B cell (primary cell): ENCODE measurements around the gene IRF2BP1. TPM values are rescaled to one million over a fixed set of nuclear protein-coding genes. Genes with fewer than 3 reads are reported as not detected.

Source experiments
- ATAC-seq: fragments of 200-7000 bp; cut with Tn5 transposase; one replicate; pipeline ENCODE4 v1.10.0; 2021; ENCODE audit warnings: low read depth, mild to moderate bottlenecking, moderate number of reproducible peaks, moderate library complexity
- CTCF ChIA-PET: fragments of 350-600 bp; sonication (Branson Sonifier 250); formaldehyde crosslinking; loops from one replicate; lab custom pipeline; 2021; ENCODE audit warnings: antibody characterized with exemption, inconsistent platforms; lab: Charles Lee
- POLR2A ChIA-PET: fragments of 350-600 bp; sonication (Branson Sonifier 250); formaldehyde crosslinking; loops from one replicate; lab custom pipeline; 2021; ENCODE audit warnings: antibody characterized with exemption; lab: Charles Lee
- DNase-seq: peaks from one replicate; pipeline ENCODE4 v3.0.0; 2013
- H2AFZ ChIP-seq: 2 replicates; pipeline ENCODE4 v1.6.1; 2012; ENCODE audit warnings: mild to moderate bottlenecking, low read depth, low read length; ENCODE audit not compliant: insufficient read depth, poor library complexity, severe bottlenecking
- H3K27ac ChIP-seq, 2 donors: 1 replicate in 1 of 2; 2 replicates in 1 of 2; pipeline ENCODE4 v1.5.1; 2012 to 2013; ENCODE audit warnings: low read length in 2 of 2, mild to moderate bottlenecking in 2 of 2, moderate library complexity in 1 of 2
- H3K27me3 ChIP-seq, 4 experiments: fragments of 200-600 bp in 1 of 4; sonication (generic) in 1 of 4; replicated peaks in 1 of 4; 1 replicate in 2 of 4; 2 replicates in 2 of 4; pipeline versions ENCODE4 v1.6.1 to v1.7.0; 2013 to 2016; ENCODE audit warnings: low read length in 3 of 4, mild to moderate bottlenecking in 2 of 4, mixed read lengths in 1 of 4, moderate library complexity in 1 of 4; ENCODE audit not compliant: insufficient read depth in 4 of 4, control insufficient read depth in 3 of 4; ENCODE audit errors: control extremely low read depth in 1 of 4
- H3K36me3 ChIP-seq, 2 experiments: replicated peaks in 1 of 2; 1 replicate in 1 of 2; 2 replicates in 1 of 2; pipeline versions ENCODE4 v1.6.1 to v1.7.1; 2013; ENCODE audit warnings: low read length in 1 of 2; ENCODE audit not compliant: insufficient read depth in 2 of 2, control insufficient read depth in 1 of 2; ENCODE audit errors: control extremely low read depth in 1 of 2, extremely low read depth in 1 of 2
- H3K4me1 ChIP-seq, 2 donors: fragments of 200-600 bp in 1 of 2; sonication (generic) in 1 of 2; 1 replicate in 1 of 2; 2 replicates in 1 of 2; pipeline versions ENCODE4 v1.5.1 to v1.6.1; 2013 to 2017; ENCODE audit warnings: low read length in 2 of 2; ENCODE audit not compliant: control insufficient read depth in 2 of 2, insufficient read depth in 2 of 2
- H3K4me2 ChIP-seq: replicated peaks from 2 replicates; pipeline ENCODE3; 2012; ENCODE audit warnings: mild to moderate bottlenecking, low read depth, low read length; ENCODE audit not compliant: poor library complexity, severe bottlenecking
- H3K4me3 ChIP-seq, 5 experiments: fragments of 200-600 bp in 1 of 5; sonication (generic) in 1 of 5; 1 replicate in 3 of 5; 2 replicates in 2 of 5; pipeline versions ENCODE4 v1.5.1 to v1.7.0; 2011 to 2016; ENCODE audit warnings: low read length in 4 of 5, mild to moderate bottlenecking in 4 of 5, low read depth in 2 of 5, control low read depth in 1 of 5, moderate library complexity in 1 of 5; ENCODE audit not compliant: insufficient read depth in 1 of 5; ENCODE audit errors: control extremely low read depth in 1 of 5, extremely low read depth in 1 of 5
- H3K79me2 ChIP-seq: fragments of 200-600 bp; sonication (generic); one replicate; pipeline ENCODE4 v1.6.0; 2016; ENCODE audit warnings: low read length; ENCODE audit not compliant: control insufficient read depth, insufficient read depth
- H3K9ac ChIP-seq: fragments of 200-600 bp; sonication (generic); 2 replicates; pipeline ENCODE4 v1.6.1; 2017; ENCODE audit warnings: mild to moderate bottlenecking, low read length, moderate library complexity
- H3K9me3 ChIP-seq, 3 donors: one replicate each; pipeline versions ENCODE4 v1.6.1 to v1.7.1; 2013; ENCODE audit warnings: low read length in 2 of 3; ENCODE audit not compliant: control insufficient read depth in 2 of 3, insufficient read depth in 1 of 3; ENCODE audit errors: control extremely low read depth in 1 of 3
- H4K20me1 ChIP-seq: 2 replicates; pipeline ENCODE4 v1.6.0; 2012; ENCODE audit warnings: mild to moderate bottlenecking, low read length; ENCODE audit not compliant: insufficient read depth, control insufficient read depth, poor library complexity, severe bottlenecking
- H3K27ac Mint-ChIP-seq: one replicate; pipeline ENCODE4 v1.8.0; 2021; ENCODE audit warnings: mixed read lengths
- H3K27me3 Mint-ChIP-seq: one replicate; pipeline ENCODE4 v1.8.0; 2021; ENCODE audit warnings: mixed read lengths
- H3K4me1 Mint-ChIP-seq: one replicate; pipeline ENCODE4 v1.8.0; 2021; ENCODE audit warnings: mixed read lengths
- H3K4me3 Mint-ChIP-seq: one replicate; pipeline ENCODE4 v1.8.0; 2021; ENCODE audit warnings: mixed read lengths
- H3K9me3 Mint-ChIP-seq: one replicate; pipeline ENCODE4 v1.8.0; 2022; ENCODE audit warnings: mixed read lengths; ENCODE audit not compliant: insufficient read depth
- CTCF ChIP-seq: fragments of 200-600 bp; IDR thresholded peaks from one replicate; pipeline ENCODE4 v1.8.0; 2022; ENCODE audit warnings: antibody characterized with exemption, mild to moderate bottlenecking
- EZH2 ChIP-seq: IDR thresholded peaks from 2 replicates; pipeline ENCODE4 v1.6.1; 2012; ENCODE audit warnings: borderline replicate concordance, low read depth, mild to moderate bottlenecking, moderate library complexity, low read length; ENCODE audit not compliant: insufficient read depth, poor library complexity, severe bottlenecking
- WGBS: methylation state at CpG from one replicate; pipeline ENCODE4 v1.1.5; 2013; ENCODE audit warnings: missing lambda C conversion rate; ENCODE audit not compliant: insufficient coverage; 5-methylcytosine and 5-hydroxymethylcytosine counted together
- intact Hi-C: fragments of 100-400 bp; cut with micrococcal nuclease; formaldehyde crosslinking; loops from one replicate; pipeline ENCODE4 v1.10.0; 2022
- polyA plus RNA-seq: library from polyadenylated mRNA; depleted of rRNA; stranded (reverse); fragments of >200 nt; gene quantifications from 2 replicates; pipeline ENCODE4 v1.2.3, GENCODE V29; 2012
- total RNA-seq, 2 donors: library from RNA; stranded (reverse); fragments of 120-200 nt in 1 of 2; gene quantifications; 1 replicate in 1 of 2; 2 replicates in 1 of 2; pipeline versions ENCODE4 v1.2.3 to v1.2.4, GENCODE V29; 2013 to 2022

The IRF2BP1 gene
- total and polyA plus RNA-seq, 2 donors (not counting 1 experiment from before 2014, with no cell fraction given): 14.9 to 33.9 TPM

DNA sequence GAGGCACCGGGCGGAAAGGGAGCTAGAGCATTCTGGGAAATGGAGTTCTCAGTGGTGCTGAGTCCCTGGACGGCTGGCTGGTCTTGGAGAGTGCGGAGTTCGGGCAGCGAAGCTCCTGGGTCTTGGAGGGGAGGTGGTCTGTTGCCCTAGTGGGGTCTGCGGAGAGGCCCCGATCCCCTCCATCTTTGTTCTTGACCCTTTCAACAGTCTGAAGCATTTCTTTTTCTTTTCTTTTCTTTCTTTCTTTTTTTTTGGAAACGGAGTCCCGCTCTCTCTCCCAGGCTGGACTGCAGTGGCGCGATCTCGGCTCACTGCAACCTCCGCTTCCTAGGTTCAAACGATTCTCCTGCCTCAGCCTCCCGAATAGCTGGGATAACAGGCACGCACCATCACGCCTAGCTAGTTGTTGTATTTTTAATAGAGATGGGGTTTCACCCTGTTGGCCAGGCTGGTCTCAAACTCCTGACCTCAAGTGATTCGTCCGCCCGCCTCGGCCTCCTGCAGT, 22.6 kb downstream of the IRF2BP1 start:
- TF ChIP-seq EZH2: no peak
- no peak for TF ChIP-seq CTCF
- ATAC-seq (no peak), DNase-seq (no peak)
- H3K9me3 Mint-ChIP-seq: no peaks in the 10 kb centered on the region
- peaks cover 0 to 4% (median 0%) of the 10 kb centered on the region in 3 donors for H3K9me3 ChIP-seq
- 1% methylated on average over 18 of the region's 22 CpGs for WGBS
- peaks cover 8% of the 10 kb centered on the region for H4K20me1 ChIP-seq
- H3K4me1 Mint-ChIP-seq: peaks cover 32% of the 10 kb centered on the region
- H3K4me1 ChIP-seq: peaks cover 27 to 33% of the 10 kb centered on the region in 2 donors
- H3K27me3 ChIP-seq: peaks cover 0 to 14% (median 6%) of the 10 kb centered on the region in 4 experiments
- peaks cover 10% of the 10 kb centered on the region for H3K27me3 Mint-ChIP-seq
- peaks cover 38% of the 10 kb centered on the region for H3K79me2 ChIP-seq
- peak overlapping the region in 1 of 2 donors; percentile 95 for H3K27ac ChIP-seq
- ChIA-PET POLR2A (interaction anchor here (0.6 to 2.0 kb wide), 10 partner anchors 19 to 173 kb away, joined by 3 to 9 read pairs (median 5); partner anchors contain the start of genes IRF2BP1, MYPOP, QPCTL and SIX5), CTCF (interaction anchor here (1.0 to 3.0 kb wide), 7 partner anchors 16 to 171 kb away, joined by 3 to 24 read pairs (median 8); partner anchors contain the start of genes IRF2BP1, MYPOP, SIX5 and SNRPD2)
- peak overlapping the region; percentile 98 for H3K27ac Mint-ChIP-seq
- peak overlapping the region; percentile 77 for H3K9ac ChIP-seq
- H3K4me3 ChIP-seq: peak overlapping the region; percentile 62 to 87 (median 81)
- H3K4me3 Mint-ChIP-seq: peak overlapping the region; percentile 91
- peak overlapping the region; percentile 95 for H3K4me2 ChIP-seq
- H2AFZ ChIP-seq: peak overlapping the region; percentile 86
- intact Hi-C loops: loop anchor here (1.0 to 2.0 kb wide), 10 partner anchors 23 to 987 kb away; partner anchors contain the start of genes AP2S1, CCDC61, DMWD and FBXO46
- peaks cover 0 to 17% of the 10 kb centered on the region in 2 experiments for H3K36me3 ChIP-seq
